Mucosa of descending colon (tissue), 3 donors: ENCODE data around the gene EIF4G3. TPM values are rescaled to one million over a fixed set of nuclear protein-coding genes. Genes with fewer than 3 reads are reported as not detected.

Experiments used
- ATAC-seq: fragments of 200-7000 bp; cut with Tn5 transposase; one replicate; pipeline ENCODE4 v1.9.1; 2020; ENCODE audit warnings: mild to moderate bottlenecking, moderate library complexity
- DNase-seq, 3 donors: peaks; one replicate each; pipeline ENCODE4 v3.0.0-alpha.2; 2020
- H3K36me3 ChIP-seq: fragments of 200-600 bp; one replicate; pipeline ENCODE4 v1.8.0; 2021; ENCODE audit warnings: low read depth, mild to moderate bottlenecking
- H3K4me1 ChIP-seq: fragments of 200-600 bp; one replicate; pipeline ENCODE4 v1.8.0; 2021; ENCODE audit warnings: low read depth, mild to moderate bottlenecking
- H3K4me3 ChIP-seq: fragments of 200-600 bp; one replicate; pipeline ENCODE4 v1.8.0; 2021; ENCODE audit warnings: mild to moderate bottlenecking
- H3K9me3 ChIP-seq: fragments of 200-600 bp; one replicate; pipeline ENCODE4 v1.8.0; 2021; ENCODE audit warnings: mild to moderate bottlenecking
- CTCF ChIP-seq: fragments of 200-600 bp; IDR thresholded peaks from one replicate; pipeline ENCODE4 v1.8.0; 2022; ENCODE audit warnings: antibody characterized with exemption, mild to moderate bottlenecking
- intact Hi-C, 2 donors: fragments of 100-400 bp; cut with DNase I in 1 of 2; cut with micrococcal nuclease in 1 of 2; formaldehyde crosslinking; loops; one replicate each; pipeline versions ENCODE4 v1.11.0 to v1.11.1; 2022; cut with DNase I, micrococcal nuclease
- total RNA-seq, 3 donors: library from RNA; stranded (reverse); fragmentation: NEBNext Ultra II Directional in 2 of 3; extraction: Animal tissue kit (Norgen Biotek cat#: 25700) in 2 of 3; gene quantifications; one replicate each; pipeline versions ENCODE4 v1.2.1 to v1.2.4, GENCODE V29; 2021 to 2023
- donor health status: DM: no; HTN: no; CAD: no; lungs with moderate emphysema.
- donor health status: DM: no; HTN: no; CAD: no.
- donor health status: DM: no; HTN: yes; CAD: no.

The EIF4G3 gene
- total RNA-seq, 3 donors from 2014 or later, result 59.5 to 106 (median 90.8) TPM

DNA sequence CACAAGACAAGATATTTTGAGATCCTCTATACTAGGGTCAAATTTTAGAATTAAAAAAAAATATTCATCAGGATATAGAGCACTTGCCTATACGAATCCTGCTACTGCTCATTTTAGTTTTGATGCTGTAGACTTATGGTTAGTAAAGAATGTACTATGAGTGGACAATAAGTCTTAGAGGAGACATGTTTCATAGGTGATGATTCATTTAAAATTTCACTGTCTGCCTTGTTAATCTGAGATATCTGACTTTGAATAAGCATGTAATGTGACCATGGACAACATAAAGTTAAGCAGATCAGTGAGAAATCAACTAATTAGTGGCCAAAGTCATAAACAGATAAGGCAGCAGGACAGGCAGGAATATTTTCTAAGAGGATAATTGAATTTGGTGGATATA lies 282.8 kb downstream of the EIF4G3 start:
- DNase-seq (no peak), ATAC-seq (no peak)
- no peak overlapping the region for H3K4me3 ChIP-seq
- H3K36me3 ChIP-seq, result no peaks in the 10 kb centered on the region
- intact Hi-C loops, result no loop called here
- H3K4me1 ChIP-seq, result peaks cover 3% of the 10 kb centered on the region
- no peaks in the 10 kb centered on the region for H3K9me3 ChIP-seq
- no peak for TF ChIP-seq CTCF

GRCh38 chr1:20891091-20891490 lies 285.6 kb downstream of the EIF4G3 start:
- Histone ChIP-seq H3K4me1 (no peaks in the 10 kb centered on the region), H3K36me3 (no peaks in the 10 kb centered on the region), H3K4me3 (no peak overlapping the region), H3K9me3 (no peaks in the 10 kb centered on the region)
- DNase-seq (no peak), ATAC-seq (no peak)
- intact Hi-C loops, result no loop called here
- no peak for TF ChIP-seq CTCF

DNA sequence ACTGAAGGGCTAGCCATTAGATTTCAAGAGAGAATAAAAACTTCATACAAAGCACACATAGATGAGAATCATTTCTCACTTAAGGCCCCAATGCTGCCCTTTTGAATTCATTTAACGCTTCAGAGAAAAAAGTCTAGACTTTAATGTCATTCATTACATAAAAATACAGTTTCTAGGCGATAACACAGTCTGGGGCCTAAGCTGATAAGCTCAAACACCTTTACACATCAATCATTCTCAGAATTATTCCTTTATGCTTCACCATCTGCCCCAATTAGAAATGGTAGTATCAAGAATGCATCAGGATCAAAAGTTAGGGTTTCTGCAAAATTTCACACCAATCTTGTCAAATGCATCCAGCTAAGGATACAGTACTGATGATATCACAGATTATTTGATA lies 289.5 kb downstream of the EIF4G3 start:
- intact Hi-C loops, result no loop called here
- ATAC-seq, result no peak
- no peaks in the 10 kb centered on the region for H3K9me3 ChIP-seq
- H3K4me3 ChIP-seq, result no peak overlapping the region
- H3K4me1 ChIP-seq, result no peaks in the 10 kb centered on the region
- TF ChIP-seq CTCF, result no peak
- H3K36me3 ChIP-seq, result no peaks in the 10 kb centered on the region
- no peak for DNase-seq

GRCh38 chr1:20885121-20885520 lies 291.6 kb downstream of the EIF4G3 start:
- TF ChIP-seq CTCF, result no peak
- intact Hi-C loops, result no loop called here
- H3K9me3 ChIP-seq, result no peaks in the 10 kb centered on the region
- DNase-seq (no peak), ATAC-seq (peak; percentile 40)
- H3K4me3 ChIP-seq, result no peak overlapping the region
- H3K36me3 ChIP-seq, result no peaks in the 10 kb centered on the region
- H3K4me1 ChIP-seq, result no peaks in the 10 kb centered on the region

DNA sequence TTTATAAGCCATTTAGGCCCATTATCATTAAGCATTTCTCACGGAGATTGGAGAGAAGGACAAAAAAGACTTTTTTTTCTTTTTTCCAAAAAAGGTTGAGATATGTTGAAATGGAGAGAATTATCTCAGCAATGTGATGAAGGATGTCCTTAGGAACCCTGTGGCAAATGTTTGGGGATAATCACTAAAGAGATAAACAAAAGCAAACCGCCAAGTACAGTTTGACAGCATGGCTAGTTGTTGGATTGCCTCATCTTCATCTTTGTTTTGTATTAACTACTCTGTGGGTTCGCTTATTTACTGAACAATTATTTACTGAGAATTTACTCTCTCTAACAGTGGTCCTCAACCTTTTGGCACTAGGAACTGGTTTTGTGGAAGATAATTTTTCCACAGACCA lies 292.2 kb downstream of the EIF4G3 start:
- no peak for TF ChIP-seq CTCF
- no peaks in the 10 kb centered on the region for H3K4me1 ChIP-seq
- H3K36me3 ChIP-seq, result no peaks in the 10 kb centered on the region
- ATAC-seq, result no peak
- intact Hi-C loops, result no loop called here
- no peak for DNase-seq
- H3K4me3 ChIP-seq, result no peak overlapping the region
- H3K9me3 ChIP-seq, result no peaks in the 10 kb centered on the region

DNA sequence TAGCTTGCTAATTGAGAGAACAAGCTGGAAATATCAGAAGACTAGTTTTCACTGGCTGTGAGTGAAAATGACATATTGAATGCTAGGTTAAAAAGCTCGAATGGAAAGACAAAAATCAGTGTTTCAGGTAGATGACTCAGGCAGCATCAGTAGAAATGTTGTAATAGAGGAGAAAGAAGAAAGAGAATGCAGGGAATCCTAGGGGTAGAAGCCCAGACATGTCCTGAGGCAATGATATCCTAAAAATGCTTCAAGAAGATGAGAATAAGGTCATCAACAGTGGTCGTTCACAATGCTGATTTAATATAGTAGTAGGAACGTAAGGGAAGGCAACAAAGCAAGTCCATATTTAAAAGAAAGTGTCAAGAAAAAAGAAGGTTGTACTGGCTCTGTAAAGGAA lies 292.9 kb downstream of the EIF4G3 start:
- no peaks in the 10 kb centered on the region for H3K9me3 ChIP-seq
- no peak overlapping the region for H3K4me3 ChIP-seq
- no peaks in the 10 kb centered on the region for H3K4me1 ChIP-seq
- ATAC-seq, result no peak
- H3K36me3 ChIP-seq, result no peaks in the 10 kb centered on the region
- no peak for DNase-seq
- TF ChIP-seq CTCF, result no peak
- intact Hi-C loops, result no loop called here
